ENCODE measurements around the gene HSPB3.
A peak's percentile ranks its signal among the peaks of the same experiment; 100 is the strongest.

The HSPB3 gene

DNA sequence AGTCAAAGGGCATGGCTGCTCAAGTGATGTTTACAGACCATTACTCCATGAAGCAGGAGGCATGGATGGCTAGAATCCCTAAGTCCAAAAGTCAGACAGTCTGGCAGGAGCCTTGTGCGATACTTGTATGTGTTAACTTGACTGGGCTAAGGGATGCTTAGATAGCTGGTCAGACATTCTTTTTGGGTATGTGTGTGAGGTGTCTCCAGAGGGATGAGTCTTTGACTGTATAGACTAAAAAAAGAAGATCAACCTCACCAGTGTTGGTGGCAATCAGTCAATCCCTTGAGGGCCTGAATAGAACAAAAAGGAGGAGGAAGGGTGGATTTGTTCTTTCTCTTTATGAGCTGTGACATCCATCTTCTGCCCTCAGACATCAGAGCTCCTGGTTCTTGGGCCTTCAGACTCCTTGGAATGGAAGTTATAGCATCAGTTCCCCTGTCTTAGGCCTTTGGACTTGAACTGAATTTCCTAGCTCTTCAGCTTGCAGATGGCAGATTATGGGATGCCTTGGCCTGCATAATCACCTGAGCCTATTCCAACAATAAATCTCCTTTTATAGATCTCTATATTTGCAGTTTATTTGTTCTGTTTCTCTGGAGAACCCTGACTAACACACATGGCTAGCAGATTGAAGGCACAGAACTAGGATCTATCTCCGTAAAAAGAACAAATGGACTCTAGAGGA, 9.7 kb upstream of the HSPB3 start:
- no peak overlapping the region for H3K4me3 Mint-ChIP-seq
- ATAC-seq (no peak), DNase-seq (no peak)
- H3K4me1 Mint-ChIP-seq: peaks cover 16% of the 10 kb centered on the region
- H3K9me3 Mint-ChIP-seq: no peaks in the 10 kb centered on the region
- no peaks in the 10 kb centered on the region for H3K27me3 Mint-ChIP-seq
- no peak overlapping the region for H3K27ac Mint-ChIP-seq

DNA sequence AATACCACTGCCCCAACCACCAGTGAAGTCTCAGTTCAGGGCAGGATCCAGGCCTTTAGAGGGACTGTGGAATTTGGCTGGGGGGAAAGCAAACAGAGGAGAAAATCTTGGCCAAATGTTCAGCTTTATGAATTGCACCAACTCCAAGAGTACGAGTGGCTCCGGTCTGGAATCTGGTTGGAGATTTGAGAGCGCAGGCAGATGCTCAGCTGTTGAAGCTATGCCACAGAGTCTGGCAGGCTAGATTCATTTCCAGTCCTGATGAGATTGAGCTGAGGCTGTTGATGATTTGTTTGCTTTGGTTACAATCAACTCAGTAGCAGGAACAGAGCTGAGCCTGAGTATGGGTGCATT, 9.1 kb upstream of the HSPB3 start:
- Mint-ChIP-seq H3K4me3 (no peak overlapping the region), H3K27me3 (no peaks in the 10 kb centered on the region), H3K9me3 (no peaks in the 10 kb centered on the region), H3K4me1 (peaks cover 10% of the 10 kb centered on the region), H3K27ac (no peak overlapping the region)
- DNase-seq (no peak), ATAC-seq (no peak)

DNA sequence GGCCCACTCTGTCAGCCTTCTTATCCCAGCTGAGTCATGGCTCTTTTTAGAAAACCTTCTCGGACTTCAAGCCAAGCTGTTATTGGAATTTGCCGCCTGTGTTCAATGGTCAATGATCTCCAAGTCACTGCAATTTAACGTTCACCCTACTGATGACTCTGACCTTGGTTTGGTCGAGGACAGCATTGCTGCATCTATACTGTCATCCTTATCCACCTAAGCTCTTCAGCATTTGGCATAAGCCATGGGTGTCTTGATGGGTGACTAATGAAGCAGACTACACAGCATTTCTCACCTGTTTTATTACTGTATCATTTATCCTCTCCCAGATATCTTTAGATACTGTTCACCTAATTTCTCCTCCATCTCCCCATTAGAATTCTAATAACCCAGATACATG, 5.6 kb upstream of the HSPB3 start:
- no peaks in the 10 kb centered on the region for H3K4me1 Mint-ChIP-seq
- no peak for DNase-seq
- no peaks in the 10 kb centered on the region for H3K27me3 Mint-ChIP-seq

DNA sequence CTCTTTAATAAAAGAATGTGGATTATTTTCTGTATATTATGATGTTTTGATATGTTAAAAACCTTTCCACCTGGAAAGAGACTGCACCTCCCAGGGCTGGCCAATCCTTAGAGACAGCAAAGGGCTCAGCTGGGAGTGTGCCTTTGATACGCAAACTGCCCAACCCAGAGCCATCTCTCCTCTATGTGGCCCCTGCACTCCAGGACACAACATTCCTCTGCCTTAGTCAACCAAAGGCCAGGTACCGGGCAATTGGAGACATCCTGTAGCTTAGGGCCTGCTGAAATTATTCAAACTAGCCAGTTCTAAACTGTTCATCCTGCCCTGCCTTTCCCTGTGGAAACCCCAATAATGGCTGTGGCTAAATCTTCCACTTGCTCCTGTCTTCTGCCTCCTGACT, 5.0 kb upstream of the HSPB3 start:
- no peak for DNase-seq
- H3K4me3 Mint-ChIP-seq: no peak overlapping the region
- no peaks in the 10 kb centered on the region for H3K27me3 Mint-ChIP-seq
- no peaks in the 10 kb centered on the region for H3K4me1 Mint-ChIP-seq
- no peak for ATAC-seq
- H3K9me3 Mint-ChIP-seq: no peaks in the 10 kb centered on the region
- H3K27ac Mint-ChIP-seq: no peak overlapping the region

More for the DNA sequence above, 5.6 kb upstream of the HSPB3 start:
- no peak for ATAC-seq
- no peak overlapping the region for H3K4me3 Mint-ChIP-seq
- H3K9me3 Mint-ChIP-seq: no peaks in the 10 kb centered on the region
- no peak overlapping the region for H3K27ac Mint-ChIP-seq

DNA sequence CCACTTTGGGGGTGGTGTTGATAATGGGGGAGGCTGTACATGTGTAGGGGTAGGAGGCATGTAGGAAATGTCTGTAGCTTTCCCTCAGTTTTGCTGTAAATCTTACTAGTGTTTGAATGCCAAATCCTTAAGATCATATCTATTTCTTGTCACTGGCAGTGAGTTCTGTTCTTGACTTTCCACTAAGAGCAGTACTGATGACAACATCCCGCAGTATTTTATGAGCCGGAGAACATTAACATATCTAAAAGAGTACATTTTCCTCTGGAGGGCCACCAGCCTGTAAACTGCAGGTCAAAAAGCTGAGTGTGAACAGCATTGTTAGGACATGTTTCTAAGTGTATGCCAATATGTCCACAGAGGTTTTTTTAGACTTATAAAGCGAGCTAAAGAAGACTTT, 2.5 kb upstream of the HSPB3 start:
- H3K4me1 Mint-ChIP-seq: no peaks in the 10 kb centered on the region
- no peaks in the 10 kb centered on the region for H3K27me3 Mint-ChIP-seq
- ATAC-seq (no peak), DNase-seq (no peak)
- no peaks in the 10 kb centered on the region for H3K9me3 Mint-ChIP-seq
- no peak overlapping the region for H3K27ac Mint-ChIP-seq
- H3K4me3 Mint-ChIP-seq: no peak overlapping the region

DNA sequence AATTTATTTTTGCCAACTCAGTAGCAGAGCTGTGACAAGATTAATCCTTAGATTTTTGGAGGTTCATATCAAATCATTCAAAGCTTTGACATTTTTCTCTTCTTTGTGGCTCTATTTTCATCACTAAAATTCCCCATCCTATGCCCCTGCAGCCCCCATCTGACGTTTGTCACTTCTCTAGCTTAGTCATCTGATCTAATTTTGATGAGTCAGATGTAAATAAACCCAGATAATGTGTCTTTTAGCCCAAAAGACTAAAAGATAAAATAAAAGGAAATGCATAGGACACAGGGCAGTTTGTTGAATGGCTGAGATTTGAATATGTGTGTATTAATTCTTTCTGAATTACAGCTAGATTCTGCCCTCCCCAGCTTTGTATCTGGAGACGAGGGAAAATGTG, 897 bp upstream of the HSPB3 start:
- no peaks in the 10 kb centered on the region for H3K4me1 Mint-ChIP-seq
- H3K4me3 Mint-ChIP-seq: no peak overlapping the region
- H3K27ac Mint-ChIP-seq: no peak overlapping the region
- peaks cover 0 to 2% of the 10 kb centered on the region in 2 donors for H3K9me3 Mint-ChIP-seq
- no peaks in the 10 kb centered on the region for H3K27me3 Mint-ChIP-seq
- no peak for DNase-seq
- no peak for ATAC-seq

DNA sequence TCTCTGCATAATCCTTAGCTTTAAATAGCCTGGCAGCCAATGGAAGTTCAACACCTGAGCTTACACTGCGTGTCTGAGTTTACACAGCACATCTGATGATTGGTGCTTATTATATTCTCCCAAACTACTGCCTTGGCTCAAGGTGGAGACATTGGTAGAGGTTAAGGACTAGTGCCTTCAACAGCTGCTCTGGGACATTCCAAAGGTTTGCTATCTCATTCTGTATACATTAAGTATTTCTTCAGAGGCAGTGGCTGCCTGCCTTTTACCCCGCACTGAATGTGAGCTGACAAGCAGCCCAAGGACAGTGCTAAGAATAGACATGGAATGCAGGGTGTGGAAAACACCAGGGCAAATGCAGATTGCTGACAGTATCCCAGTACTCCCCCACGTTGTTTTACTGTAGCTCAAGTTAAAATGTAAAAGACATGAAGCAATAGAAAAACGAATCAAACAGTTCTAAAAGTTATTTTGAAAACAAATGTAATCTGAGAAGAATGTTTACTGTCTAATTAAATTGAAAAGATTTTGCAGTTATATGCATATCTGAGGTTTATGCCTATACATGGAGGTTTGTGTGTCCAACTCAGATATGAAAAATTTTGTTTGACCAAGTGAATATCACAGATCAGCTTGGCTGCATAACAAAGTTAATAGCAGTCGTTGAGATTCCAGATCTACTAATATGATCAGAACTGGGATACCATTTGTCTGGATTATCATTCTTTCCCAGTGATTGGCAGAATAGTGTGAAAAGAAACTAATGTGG, 1.8 kb downstream of the HSPB3 start:
- DNase-seq (no peak), ATAC-seq (no peak)
- no peaks in the 10 kb centered on the region for H3K4me1 Mint-ChIP-seq
- H3K27me3 Mint-ChIP-seq: no peaks in the 10 kb centered on the region
- H3K9me3 Mint-ChIP-seq: peaks cover 2 to 28% of the 10 kb centered on the region in 2 donors
- H3K27ac Mint-ChIP-seq: peak overlapping the region in 1 of 2 donors; percentile 27
- H3K4me3 Mint-ChIP-seq: no peak overlapping the region

DNA sequence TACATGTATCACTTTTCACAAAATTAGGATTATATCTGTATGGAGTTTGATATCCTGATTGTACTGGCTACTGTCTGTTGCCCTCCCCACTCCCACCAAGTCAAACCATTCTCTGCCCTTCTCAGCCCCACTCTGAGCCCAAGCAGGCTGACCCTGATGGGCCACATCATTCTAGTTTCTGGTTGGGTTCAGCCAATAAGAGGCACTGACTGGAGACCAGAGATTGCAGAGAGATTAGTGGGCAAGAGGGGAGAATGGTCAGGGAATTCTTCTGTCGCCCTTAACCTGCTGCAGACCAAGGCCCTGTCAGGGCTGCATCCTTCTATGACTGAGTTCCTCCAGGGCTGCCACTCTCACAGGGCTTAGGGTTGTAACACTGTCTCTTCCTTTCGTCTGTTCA, 2.7 kb downstream of the HSPB3 start:
- Mint-ChIP-seq H3K4me3 (no peak overlapping the region), H3K27me3 (no peaks in the 10 kb centered on the region), H3K4me1 (no peaks in the 10 kb centered on the region), H3K9me3 (peaks cover 6 to 34% of the 10 kb centered on the region in 2 donors), H3K27ac (no peak overlapping the region)
- ATAC-seq: no peak
- DNase-seq: no peak

DNA sequence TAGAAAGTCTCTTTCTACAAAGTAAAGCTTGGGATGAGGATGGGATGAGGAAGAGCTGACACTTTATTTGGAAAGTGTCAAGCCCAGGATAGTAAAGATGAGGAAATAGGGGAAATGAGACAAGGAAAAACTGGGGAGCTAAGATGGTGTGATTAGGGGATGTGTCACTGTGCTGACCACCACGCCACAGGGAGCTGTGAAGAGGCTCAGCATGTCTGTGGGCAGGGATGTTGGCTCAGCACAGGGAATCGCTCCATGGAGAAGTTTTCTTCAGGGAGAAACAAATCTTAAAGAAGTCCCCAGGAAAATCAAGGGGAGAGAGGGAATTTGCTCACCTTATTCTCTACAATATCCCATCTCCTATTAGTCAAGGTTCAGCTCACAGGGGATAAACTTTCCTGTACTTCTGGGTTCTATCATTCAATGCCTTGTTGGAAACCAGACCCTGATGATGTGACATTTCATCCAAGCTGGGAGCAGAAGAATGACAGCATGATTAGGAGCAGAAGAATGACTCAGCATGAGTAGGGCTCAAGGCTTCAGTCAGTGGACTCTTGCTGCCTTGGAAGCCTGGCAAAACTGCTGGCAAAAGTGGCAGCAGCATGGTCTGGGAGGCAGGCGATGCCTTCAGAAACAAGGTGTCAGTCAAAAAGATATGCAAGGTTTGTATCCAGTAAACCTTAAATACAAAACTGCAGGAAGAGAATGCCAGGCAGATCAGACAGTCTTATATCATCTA, 4.9 kb downstream of the HSPB3 start:
- Mint-ChIP-seq H3K27me3 (no peaks in the 10 kb centered on the region), H3K27ac (peak overlapping the region in 1 of 2 donors; percentile 38), H3K9me3 (peaks cover 6 to 34% of the 10 kb centered on the region in 2 donors), H3K4me1 (no peaks in the 10 kb centered on the region), H3K4me3 (no peak overlapping the region)
- DNase-seq (no peak), ATAC-seq (no peak)

DNA sequence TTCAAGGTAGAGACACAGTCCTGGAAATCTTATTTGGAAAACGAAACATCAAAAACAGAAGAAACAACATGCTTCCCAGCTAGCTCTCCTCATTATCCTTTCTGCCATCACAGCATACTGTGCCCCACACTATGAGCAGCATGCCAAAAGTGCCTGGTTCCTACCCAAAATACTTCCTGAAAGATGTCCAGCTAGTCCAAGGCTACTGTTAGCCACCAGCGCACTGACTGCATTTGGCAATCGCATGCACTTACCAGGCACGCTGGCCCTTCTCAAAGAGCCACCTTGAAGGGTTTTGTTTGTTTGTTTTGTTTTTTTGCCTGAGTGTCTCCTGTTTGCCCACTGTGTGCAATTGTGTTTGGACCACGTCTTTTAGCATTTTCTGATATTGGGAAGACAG, 6.8 kb downstream of the HSPB3 start:
- no peak overlapping the region for H3K4me3 Mint-ChIP-seq
- no peaks in the 10 kb centered on the region for H3K4me1 Mint-ChIP-seq
- peaks cover 6 to 34% of the 10 kb centered on the region in 2 donors for H3K9me3 Mint-ChIP-seq
- H3K27me3 Mint-ChIP-seq: no peaks in the 10 kb centered on the region
- no peak overlapping the region for H3K27ac Mint-ChIP-seq
- no peak for ATAC-seq
- no peak for DNase-seq

DNA sequence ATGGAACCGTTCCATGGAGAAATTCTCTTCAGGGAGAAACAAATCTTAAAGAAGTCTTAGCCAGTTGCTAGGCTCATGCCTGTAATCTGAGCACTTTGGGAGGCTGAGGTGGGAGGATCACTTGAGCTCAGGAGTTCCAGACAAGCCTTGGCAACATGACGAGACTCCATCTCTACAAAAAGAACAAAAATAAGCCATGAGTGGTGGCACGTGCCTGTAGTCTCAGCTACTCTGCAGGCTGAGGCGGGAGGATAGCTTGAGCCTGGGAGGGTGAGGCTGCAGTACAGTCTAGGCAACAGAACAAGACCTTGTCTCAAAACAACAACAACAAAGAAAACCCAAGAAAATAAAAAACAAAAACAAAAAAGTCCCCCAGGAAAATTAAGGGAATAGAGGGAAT, 8.2 kb downstream of the HSPB3 start:
- H3K4me3 Mint-ChIP-seq: no peak overlapping the region
- no peak for ATAC-seq

DNA sequence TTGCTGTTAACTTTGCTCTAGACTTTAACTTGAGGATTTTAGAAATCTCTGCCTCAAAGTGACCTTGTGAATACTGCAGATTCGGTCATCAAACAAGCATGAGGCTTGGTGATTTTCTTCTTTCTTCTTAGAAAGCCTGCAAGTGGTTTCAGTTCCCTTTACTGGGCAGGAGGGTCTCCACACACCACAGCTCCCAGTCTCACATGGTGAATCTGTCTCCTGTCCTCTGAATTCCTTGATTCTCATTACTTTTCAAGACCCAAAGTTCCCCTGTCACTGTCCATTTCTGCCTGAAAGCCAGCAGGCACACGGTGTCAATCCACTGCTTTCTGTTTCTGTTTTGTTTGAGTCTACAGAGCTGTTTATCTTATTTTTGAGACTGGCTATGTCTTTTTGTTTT, 14.1 kb downstream of the HSPB3 start:
- Mint-ChIP-seq H3K4me1 (peaks cover 8% of the 10 kb centered on the region), H3K27me3 (peaks cover 8% of the 10 kb centered on the region), H3K9me3 (no peaks in the 10 kb centered on the region), H3K4me3 (peak overlapping the region; percentile 16 to 55), H3K27ac (peak overlapping the region in 1 of 2 donors; percentile 31)
- DNase-seq (no peak), ATAC-seq (no peak)

More for the DNA sequence above, 8.2 kb downstream of the HSPB3 start:
- Mint-ChIP-seq H3K27ac (no peak overlapping the region), H3K9me3 (peaks cover 6 to 34% of the 10 kb centered on the region in 2 donors), H3K27me3 (no peaks in the 10 kb centered on the region), H3K4me1 (no peaks in the 10 kb centered on the region)
- no peak for DNase-seq

DNA sequence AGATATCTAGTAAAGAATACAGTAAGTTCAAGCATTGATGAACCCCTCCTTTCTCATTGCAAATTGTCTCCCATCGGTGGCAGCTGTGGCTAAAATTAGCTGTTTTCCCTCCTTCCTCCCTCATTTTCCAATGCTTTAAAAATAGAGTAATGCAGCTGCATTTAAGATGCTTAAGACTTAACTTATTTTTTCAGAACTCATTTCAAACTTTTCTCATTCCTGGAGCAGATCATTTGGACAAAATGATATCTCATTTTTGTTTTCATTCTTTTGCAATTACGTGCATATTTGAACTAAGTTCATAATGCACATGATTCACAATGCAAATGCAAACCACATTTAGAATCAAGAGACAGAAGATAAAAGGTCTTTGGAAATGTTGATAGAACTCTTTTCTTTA, 14.6 kb downstream of the HSPB3 start:
- H3K4me3 Mint-ChIP-seq: no peak overlapping the region
- no peaks in the 10 kb centered on the region for H3K9me3 Mint-ChIP-seq
- H3K4me1 Mint-ChIP-seq: peaks cover 8% of the 10 kb centered on the region
- DNase-seq (no peak), ATAC-seq (no peak)
- peaks cover 8% of the 10 kb centered on the region for H3K27me3 Mint-ChIP-seq
- H3K27ac Mint-ChIP-seq: no peak overlapping the region

DNA sequence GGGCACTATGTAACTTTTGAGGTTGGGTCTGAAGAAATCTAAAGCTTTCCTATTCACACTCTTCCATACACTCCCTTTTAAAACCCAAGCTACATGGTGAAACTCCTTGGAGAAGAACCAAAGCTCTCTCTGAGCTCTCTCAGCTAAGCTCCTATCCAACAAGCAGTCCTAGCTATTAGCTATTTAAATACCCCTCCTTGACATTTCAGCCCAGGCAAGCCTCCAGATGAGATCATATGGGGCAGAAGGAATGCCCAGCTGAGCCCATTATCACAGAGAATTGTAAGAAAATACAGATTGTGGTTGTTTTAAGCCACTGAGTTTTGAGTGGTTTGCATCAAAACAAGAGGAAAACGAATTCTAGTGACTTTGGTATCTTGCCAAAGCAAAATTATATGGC, 15.2 kb downstream of the HSPB3 start:
- no peak for DNase-seq

DNA sequence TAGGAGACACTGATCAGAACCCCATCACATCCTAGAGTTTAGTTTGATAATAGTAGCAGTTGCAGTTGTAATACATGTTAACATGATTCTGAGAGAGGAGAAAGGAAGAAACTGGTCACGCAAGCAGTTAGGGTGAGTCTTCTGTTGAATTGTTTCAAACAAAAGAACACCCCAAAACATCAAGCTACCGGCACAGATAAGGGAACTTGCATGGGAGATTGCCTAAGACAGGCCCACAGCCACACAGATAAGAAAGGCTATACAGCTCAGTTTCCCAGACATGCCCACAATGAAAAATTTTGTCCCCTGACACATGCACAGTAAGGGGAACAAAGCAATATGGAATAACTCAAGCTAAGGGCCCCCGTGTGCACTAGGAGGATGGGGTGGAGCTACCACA, 15.9 kb downstream of the HSPB3 start:
- Mint-ChIP-seq H3K4me1 (peaks cover 8% of the 10 kb centered on the region), H3K27ac (no peak overlapping the region), H3K27me3 (peaks cover 8% of the 10 kb centered on the region), H3K9me3 (no peaks in the 10 kb centered on the region), H3K4me3 (no peak overlapping the region)
- ATAC-seq: no peak
- no peak for DNase-seq

More for the DNA sequence above, 15.2 kb downstream of the HSPB3 start:
- Mint-ChIP-seq H3K27me3 (peaks cover 8% of the 10 kb centered on the region), H3K4me1 (peaks cover 8% of the 10 kb centered on the region), H3K9me3 (no peaks in the 10 kb centered on the region), H3K27ac (no peak overlapping the region), H3K4me3 (no peak overlapping the region)
- no peak for ATAC-seq

DNA sequence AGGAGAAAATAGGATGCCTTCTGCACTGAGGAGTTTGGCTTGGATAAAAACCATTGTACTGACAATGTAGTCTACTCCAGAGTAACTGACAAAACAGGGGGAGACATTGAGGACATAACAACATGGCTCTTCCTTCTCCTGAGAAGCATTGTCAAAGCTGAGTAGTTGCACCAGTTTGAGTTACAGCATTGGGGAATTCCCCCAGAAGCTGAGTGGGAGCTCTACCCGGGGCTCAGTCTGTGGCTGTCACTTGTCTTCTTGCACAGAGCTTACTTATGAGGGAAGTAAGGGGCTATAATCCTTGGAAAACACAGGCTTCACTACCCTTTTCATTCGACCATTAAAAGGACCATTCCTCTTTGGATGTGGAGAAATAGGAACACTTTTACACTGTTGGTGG, 21.2 kb downstream of the HSPB3 start:
- Mint-ChIP-seq H3K27me3 (peaks cover 17% of the 10 kb centered on the region), H3K4me3 (no peak overlapping the region), H3K4me1 (no peaks in the 10 kb centered on the region), H3K27ac (no peak overlapping the region), H3K9me3 (no peaks in the 10 kb centered on the region)
- ATAC-seq (no peak), DNase-seq (no peak)
